GM19438 (cell line): ENCODE measurements around the gene FADS6.
"Not testable (repeated sequence)": the region's sequence is repeated elsewhere in the genome, so short reads cannot be mapped to it uniquely, and the experiment has no call there.

Experiments
- ATAC-seq: cut with Tn5 transposase; IDR thresholded peaks from one replicate; pipeline ENCODE4 v1.9.1; 2021; ENCODE audit warnings: low read depth; ENCODE audit not compliant: unreplicated experiment

FADS6 gene

DNA sequence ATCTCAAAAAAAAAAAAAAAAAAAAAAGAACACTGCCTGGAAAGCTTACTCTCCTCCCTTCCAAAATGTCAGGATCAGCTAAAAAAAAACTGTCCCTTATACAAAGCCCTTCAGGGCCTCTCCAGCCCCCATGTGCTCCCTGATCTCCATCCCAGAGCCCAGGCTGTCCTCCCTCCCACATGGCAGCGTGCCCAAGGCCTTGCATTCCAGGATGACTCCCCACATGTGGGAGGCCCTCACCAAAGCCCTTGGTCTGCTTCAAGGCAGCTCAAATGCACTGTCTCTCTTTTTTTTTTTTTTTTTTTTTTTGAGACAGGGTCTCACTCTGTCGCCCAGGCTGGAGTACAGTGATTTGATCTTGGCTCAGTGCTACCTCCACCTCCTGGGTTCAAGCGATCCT lies 22.9 kb downstream of the FADS6 start:
- ATAC-seq, result no peak

- not testable (repeated sequence) for ATAC-seq
Measured at GRCh38 chr17:74870028-74870427, 23.4 kb downstream of the FADS6 start.

- no peak for ATAC-seq
Measured at GRCh38 chr17:74868908-74869255, 24.6 kb downstream of the FADS6 start.

GRCh38 chr17:74868251-74868907 lies 25.1 kb downstream of the FADS6 start:
- no peak for ATAC-seq

- ATAC-seq, result no peak
Measured at GRCh38 chr17:74866198-74866835, 27.1 kb downstream of the FADS6 start.

DNA sequence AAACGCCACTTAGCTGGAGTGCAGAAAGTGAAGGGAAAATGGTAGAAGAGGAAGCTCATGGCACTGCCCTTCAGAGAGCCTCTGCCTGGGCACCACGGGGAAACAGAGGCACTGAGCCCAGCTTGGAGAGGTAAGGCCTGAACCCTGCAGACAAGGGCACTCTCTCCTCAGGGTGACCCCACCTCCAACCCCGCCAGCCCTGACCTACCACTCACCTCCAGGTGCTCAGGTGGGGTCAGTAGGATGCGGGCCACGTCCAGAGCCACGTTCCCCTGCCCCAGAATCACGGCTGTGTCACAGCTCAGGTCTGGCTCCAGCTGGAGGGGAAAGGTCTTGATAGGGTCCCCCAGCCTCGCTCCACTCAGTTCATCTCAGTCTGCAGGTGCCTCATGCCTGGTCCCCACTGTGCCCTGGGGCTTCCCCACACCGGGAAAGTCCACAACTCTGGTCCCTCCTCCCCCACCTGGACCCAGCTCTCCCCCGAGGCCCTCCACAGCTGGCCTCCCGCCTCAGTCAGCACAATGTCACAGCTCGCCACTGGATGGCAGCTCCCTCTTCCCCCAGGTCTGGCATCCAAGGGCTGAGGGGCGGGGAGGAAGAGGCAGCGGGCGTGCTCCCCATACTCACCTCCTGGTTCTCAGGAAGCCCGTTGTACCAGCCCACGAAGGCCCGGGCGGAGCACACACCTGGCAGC lies 27.8 kb downstream of the FADS6 start:
- no peak for ATAC-seq

GRCh38 chr17:74864866-74865395 lies 28.5 kb downstream of the FADS6 start:
- ATAC-seq, result no peak

- ATAC-seq, result no peak
Measured at GRCh38 chr17:74864297-74864865, 29.1 kb downstream of the FADS6 start.

GRCh38 chr17:74863420-74864296 lies 29.8 kb downstream of the FADS6 start:
- no peak for ATAC-seq

- ATAC-seq, result no peak
Measured at GRCh38 chr17:74862919-74863318, 30.5 kb downstream of the FADS6 start.

DNA sequence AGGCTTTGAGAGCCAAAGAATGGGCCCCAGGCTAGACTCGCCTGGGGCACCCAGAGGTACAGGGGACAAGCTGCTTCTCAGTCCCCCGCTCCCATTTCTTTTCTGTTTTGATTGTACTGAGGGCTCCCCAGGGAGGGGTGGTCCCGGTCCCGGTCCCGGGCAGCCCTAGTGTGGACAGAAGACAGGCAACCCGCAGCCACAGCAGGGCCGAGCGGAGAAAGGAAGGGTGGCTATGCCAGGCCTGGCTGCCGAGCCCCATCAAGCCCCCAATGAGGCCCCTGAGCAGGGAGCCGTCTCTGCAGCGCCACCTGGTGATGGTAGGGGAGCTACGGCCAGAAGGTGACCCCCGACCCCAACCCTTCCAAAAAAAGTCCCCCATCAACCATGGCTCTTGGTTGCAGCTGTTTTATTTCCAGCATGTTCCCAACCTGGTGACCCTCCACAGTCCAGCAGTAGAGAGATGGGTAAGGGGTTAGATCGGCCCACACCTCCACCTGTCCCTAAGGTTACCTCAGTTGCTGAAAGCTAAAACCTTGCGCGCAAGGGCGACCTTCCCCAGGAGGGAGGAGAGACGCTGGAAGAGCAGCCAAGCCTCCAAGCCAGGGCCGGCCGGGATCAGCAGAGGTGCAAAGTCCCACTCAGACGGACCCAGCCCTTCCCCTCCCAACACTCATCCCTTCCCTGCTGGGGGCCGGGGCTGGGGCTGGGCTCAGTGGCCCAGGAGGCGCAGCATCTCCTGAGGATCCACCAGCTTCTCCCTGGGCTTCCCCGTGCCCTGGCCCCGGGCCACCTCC lies 31.1 kb downstream of the FADS6 start:
- ATAC-seq, result no peak

- no peak for ATAC-seq
Measured at GRCh38 chr17:74861662-74862107, 31.7 kb downstream of the FADS6 start.

GRCh38 chr17:74860872-74861661 lies 32.4 kb downstream of the FADS6 start:
- ATAC-seq, result no peak

DNA sequence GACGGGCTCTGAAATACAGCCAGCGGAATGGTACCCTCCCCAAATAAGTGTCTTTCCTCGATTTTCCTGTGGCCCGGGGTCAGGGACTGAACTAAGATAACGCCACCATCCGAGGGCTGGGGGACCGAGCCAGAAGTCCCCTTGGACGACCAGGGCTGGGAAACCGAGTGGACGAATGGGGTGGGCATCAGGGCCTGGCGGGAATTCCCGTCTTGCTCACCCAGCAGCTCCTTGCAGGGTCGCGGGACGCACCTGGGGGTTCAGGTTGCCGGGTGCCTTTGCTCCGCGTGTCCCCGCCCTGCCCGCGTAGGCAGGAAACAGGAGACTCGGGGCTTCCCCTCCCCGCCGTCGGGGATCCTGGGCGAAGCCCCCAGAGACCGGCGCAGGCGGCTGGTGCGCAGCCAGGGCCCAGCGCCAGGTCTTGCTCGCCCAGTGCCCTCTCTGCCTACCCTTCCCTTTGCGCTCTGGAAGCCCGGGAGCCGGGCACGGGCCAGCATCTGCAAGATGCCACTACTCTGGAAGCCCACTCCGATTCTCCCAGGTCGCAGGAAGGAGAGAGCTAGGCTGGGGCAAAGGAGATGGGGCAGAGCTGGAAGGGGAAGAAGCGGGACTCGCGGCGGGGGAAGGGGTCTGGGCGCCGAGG lies 33.1 kb downstream of the FADS6 start:
- no peak for ATAC-seq

DNA sequence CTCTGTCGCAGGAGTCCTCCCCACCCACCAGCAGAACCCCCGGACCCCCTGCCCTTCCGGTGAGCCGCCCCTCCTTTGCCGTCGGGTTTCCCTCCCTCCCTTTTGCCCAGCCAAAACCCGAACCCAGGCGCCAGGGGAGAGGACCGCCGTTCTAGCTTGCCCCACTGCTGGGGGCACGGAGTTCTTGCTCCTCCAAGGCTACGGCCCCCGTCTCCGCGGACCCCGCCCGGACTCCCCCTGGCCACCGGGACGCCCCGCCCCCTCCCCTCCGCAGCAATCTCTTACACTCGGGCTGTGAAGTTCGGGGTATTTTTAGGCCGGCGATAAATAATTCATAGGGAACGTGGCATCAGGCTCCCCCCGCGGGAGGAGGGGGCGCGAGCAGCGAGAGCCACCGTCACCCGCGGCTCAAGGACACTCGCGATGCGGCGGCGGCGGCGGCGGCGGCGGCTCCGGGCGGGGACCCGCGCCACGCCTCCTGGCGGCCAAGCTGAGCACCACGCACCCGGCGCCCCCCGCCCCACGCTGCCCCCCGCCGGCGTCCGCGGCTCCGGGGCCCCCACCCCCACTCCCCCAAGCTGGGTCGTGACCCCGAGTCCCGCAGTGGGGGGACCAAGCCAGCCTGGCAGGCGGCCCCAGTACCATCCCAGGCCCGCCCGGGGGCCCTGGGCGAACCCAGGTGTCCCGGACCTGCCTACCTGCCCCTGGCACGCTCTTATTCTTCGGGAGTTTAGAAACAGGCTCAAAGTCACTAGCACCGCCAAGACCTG lies 33.8 kb downstream of the FADS6 start, which contains the start of gene GRIN2C:
Gene GRIN2C (minus strand): TSS at position 427 of the 770 bp plus-strand sequence. CDS start 4,793 bp downstream, outside the sequence.
- ATAC-seq, result no peak

DNA sequence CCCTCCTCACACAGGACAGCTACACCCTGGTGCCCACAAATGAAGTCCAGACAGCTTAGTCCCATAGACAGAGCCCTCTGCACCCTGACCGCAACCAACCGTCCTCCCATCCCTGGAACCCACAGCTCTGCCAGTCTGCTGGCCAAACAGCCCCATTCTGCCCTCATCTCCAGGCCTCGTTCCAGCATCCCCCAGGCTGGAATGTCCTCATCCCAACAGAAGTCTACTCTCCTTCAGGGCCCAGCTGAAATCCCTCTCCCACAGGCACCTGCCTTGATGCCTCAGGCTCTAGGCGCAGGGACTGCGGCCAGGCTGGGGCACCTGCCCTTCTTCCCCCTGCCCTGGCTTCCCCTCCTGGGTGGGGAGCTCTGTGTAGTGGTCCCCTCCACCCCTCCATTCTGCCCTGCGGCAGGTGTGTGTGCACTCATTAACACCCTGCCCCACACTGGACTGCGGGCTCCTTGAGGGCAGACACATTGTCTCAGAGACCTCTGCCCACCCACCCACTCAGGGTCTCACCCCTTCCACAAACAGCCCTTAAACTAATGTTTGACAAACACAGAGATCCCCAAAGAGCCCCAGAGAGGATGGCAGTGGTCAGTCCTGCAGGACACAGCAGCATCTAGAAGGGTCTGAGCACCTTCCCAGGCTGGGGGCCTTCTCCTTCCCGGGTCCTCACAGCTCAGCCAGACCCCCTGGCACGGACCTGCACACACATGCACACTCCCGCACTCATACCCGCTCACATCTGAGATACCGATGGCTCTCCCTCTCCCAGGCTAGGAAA lies 34.6 kb downstream of the FADS6 start:
- no peak for ATAC-seq

GRCh38 chr17:74857191-74857590 lies 36.2 kb downstream of the FADS6 start:
- ATAC-seq, result no peak
